GM21576 (cell line): ENCODE data around the gene CWH43.
"Not testable (repeated sequence)": the region's sequence is repeated elsewhere in the genome, so short reads cannot be mapped to it uniquely, and the experiment has no call there.

Source experiments
- ATAC-seq: cut with Tn5 transposase; IDR thresholded peaks from one replicate; pipeline ENCODE4 v1.9.1; 2021; ENCODE audit warnings: mild to moderate bottlenecking, moderate library complexity; ENCODE audit not compliant: unreplicated experiment

The CWH43 gene

GRCh38 chr4:49096215-49096614, 110.1 kb downstream of the CWH43 start:
- ATAC-seq = not testable (repeated sequence)

- ATAC-seq = peak; percentile 33
Observed at GRCh38 chr4:49096627-49097026, 110.6 kb downstream of the CWH43 start.

DNA sequence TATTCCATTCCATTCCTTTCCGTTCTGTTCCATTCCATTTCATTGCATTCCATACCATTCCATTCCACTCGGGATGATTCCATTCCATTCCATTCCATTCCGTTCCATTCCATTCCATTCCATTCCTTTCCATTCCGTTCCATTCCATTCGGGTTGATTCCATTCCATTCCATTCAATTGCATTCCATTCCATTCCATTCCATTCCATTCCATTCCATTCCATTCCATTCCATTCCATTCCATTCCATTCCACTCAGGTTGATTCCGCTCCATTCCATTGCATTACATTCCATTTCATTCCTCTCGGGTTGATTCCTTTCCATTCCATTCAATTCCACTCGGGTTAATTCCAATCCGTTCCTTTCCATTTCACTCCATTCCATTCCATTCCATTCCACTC, 111.0 kb downstream of the CWH43 start:
- peak; percentile 23 for ATAC-seq

- ATAC-seq = not testable (repeated sequence)
Observed at GRCh38 chr4:49097505-49097904, 111.4 kb downstream of the CWH43 start.

DNA sequence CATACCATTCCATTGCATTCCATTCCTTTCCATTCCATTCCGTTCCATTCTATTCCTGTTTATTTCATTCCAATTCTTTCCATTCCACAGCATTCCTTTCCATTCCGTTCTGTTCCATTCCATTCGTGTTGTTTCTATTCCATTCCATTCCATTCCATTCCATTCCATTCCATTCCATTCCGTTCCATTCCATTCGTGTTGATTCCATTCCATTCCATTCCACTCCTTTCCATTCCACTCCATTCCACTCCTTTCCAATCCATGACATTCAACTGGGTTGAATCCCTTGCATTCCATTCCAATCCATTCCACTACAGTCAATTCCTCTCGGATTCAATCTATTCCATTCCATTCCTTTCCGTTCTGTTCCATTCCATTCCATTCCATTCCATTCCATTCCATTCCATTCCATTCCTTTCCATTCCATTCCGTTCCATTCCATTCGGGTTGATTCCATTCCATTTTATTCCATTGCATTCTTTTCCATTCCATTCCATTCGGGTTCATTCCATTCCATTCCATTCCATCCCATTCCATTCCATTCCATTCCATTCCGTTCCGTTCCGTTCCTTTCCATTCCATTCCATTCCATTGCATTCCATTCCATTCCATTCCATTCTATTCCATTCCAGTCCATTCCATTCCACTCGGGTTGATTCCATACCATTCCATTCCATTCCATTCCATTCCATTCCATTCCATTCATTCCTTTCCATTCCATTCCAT, 112.1 kb downstream of the CWH43 start:
- not testable (repeated sequence) for ATAC-seq

GRCh38 chr4:49099831-49100444, 113.9 kb downstream of the CWH43 start:
- not testable (repeated sequence) for ATAC-seq

DNA sequence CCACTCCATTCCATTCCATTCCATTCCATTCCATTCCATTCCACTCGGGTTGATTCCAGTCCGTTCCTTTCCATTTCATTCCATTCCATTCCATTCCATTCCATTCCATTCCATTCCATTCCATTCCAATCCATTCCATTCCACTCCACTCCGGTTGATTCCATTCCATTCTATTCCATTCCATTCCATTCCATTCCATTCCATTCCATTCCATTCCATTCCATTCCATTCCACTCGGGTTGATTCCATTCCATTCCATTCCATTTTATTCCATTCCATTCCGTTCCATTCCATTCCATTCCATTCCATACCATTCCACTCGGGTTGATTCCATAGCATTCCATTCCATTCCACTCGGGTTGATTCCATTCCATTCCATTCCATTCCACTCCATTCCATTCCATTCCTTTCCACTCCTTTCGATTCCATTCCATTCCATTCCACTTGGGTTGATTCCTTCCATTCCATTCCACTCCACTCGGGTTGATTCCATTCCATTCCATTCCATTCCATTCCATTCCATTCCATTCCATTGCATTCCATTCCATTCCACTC, 116.3 kb downstream of the CWH43 start:
- ATAC-seq = peak; percentile 25

DNA sequence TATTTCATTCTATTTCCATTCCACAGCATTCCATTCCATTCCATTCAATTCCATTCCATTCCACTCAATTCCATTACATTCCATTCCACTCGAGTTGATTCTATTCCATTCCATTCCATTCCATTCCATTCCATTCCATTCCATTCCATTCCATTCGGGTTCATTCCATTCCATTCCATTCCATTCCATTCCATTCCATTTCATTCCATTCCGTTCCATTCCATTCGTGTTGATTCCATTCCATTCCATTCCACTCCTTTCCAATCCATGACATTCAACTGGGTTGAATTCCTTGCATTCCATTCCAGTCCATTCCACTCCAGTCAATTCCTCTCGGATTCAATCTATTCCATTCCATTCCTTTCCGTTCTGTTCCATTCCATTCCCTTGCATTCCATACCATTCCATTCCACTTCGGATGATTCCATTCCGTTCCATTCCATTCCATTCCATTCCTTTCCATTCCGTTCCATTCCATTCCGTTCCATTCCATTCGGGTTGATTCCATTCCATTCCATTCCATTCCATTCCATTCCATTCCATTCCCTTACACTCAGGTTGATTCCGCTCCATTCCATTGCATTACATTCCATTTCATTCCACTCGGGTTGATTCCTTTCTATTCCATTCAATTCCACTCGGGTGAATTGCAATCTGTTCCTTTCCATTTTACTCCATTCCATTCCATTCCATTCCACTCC, 117.5 kb downstream of the CWH43 start:
- ATAC-seq = peak; percentile 17

DNA sequence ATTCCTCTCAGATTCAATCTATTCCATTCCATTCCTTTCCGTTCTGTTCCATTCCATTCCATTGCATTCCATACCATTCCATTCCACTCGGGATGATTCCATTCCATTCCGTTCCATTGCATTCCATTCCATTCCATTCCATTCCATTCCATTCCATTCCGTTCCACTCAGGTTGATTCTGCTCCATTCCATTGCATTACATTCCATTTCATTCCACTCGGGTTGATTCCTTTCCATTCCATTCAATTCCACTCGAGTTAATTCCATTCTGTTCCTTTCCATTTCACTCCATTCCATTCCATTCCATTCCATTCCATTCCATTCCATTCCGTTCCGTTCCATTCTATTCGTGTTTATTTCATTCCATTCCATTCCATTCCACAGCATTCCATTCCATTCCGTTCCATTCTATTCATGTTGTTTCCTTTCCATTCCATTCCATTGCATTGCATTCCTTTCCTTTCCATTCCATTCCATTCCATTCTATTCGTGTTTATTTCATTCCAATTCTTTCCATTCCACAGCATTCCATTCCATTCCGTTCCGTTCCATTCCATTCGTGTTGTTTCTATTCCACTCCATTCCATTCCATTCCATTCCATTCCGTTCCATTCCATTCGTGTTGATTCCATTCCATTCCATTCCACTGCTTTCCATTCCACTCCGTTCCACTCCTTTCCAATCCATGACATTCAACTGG, 118.3 kb downstream of the CWH43 start:
- not testable (repeated sequence) for ATAC-seq

GRCh38 chr4:49105248-49105904, 119.3 kb downstream of the CWH43 start:
- not testable (repeated sequence) for ATAC-seq

DNA sequence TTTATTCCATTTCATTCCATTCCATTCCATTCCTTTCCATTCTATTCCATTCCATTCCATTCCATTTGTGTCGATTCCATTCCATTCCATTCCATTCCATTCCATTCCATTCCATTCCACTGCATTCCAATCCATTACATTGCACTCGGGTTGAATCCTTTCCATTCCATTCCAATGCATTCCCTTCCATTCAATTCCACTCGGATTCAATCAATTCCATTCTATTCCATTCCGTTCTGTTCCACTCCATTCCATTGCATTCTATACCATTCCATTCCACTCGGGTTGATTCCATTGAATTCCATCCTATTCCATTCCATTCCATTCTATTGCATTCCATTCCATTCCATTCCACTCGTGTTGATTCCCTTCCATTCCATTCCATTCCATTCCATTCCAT, 121.2 kb downstream of the CWH43 start:
- not testable (repeated sequence) for ATAC-seq

DNA sequence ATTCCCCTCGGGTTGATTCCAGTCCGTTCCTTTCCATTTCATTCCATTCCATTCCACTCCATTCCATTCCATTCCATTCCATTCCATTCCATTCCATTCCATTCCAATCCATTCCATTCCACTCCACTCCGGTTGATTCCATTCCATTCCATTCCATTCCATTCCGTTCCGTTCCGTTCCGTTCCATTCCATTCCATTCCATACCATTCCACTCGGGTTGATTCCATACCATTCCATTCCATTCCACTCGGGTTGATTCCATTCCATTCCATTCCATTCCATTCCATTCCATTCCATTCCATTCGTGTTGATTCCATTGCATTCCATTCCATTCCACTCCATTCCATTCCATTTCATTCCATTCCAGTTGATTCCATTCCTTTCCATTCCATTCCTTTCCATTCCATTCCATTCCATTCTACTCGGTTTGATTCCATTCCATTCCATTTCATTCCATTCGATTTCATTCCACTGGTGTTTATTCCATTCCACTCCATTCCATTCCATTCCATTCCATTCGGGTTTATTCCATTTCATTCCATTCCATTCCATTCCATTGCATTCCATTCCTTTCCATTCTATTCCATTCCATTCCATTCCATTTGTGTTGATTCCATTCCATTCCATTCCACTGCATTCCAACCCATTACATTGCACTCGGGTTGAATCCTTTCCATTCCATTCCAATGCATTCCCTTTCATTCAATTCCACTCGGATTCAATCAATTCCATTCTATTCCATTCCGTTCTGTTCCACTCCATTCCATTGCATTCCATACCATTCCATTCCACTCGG, 122.3 kb downstream of the CWH43 start:
- ATAC-seq = peak; percentile 33

- peak; percentile 38 for ATAC-seq
Observed at GRCh38 chr4:49109567-49110166, 123.6 kb downstream of the CWH43 start.

DNA sequence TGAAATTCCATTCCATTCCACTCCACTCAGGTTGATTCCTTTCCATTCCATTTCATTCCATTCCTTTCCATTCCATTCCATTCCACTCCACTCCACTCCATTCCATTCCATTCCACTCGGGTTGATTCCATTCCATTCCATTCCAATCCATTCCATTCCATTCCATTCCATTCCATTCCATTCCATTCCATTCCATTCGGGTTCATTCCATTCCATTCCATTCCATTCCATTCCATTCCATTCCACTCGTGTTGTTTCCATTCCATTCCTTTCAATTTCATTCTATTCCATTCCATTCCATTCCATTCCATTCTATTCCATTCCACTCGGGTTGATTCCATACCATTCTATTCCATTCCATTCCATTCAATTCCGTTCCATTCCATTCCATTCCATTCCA, 124.5 kb downstream of the CWH43 start:
- ATAC-seq = peak; percentile 46
